GM12878 (cell line): ENCODE measurements around the gene FAM193B. TPM values are rescaled to one million over a fixed set of nuclear protein-coding genes. Genes with fewer than 3 reads are reported as not detected.

Source experiments
- CBX5 ChIP-seq: sonication (generic); IDR thresholded peaks from 2 replicates; pipeline ENCODE4 v1.6.1; 2016; ENCODE audit warnings: low read depth, moderate library complexity, mild to moderate bottlenecking, inconsistent platforms
- CTCF ChIP-seq, 3 experiments: IDR thresholded peaks in 2 of 3; conservative IDR thresholded peaks in 1 of 3; 2 replicates each; pipeline ENCODE4 v1.5.1; 2011; ENCODE audit warnings: low read depth in 3 of 3, low read length in 3 of 3, mild to moderate bottlenecking in 3 of 3, control low read depth in 2 of 3, moderate library complexity in 2 of 3, inconsistent platforms in 1 of 3, mixed read lengths in 1 of 3; ENCODE audit not compliant: control insufficient read depth in 2 of 3, insufficient read depth in 1 of 3; ENCODE audit errors: extremely low read depth in 1 of 3
- FOS ChIP-seq: IDR thresholded peaks from 3 replicates; pipeline ENCODE4 v1.6.1; 2011; ENCODE audit warnings: borderline replicate concordance; ENCODE audit not compliant: insufficient read length; ENCODE audit errors: extremely low read depth
- RAD51 ChIP-seq: fragments of 450-650 bp; IDR thresholded peaks from 2 replicates; pipeline ENCODE4 v1.6.1; 2016; ENCODE audit warnings: moderate library complexity, mild to moderate bottlenecking, inconsistent platforms
- SIN3A ChIP-seq: IDR thresholded peaks from 2 replicates; pipeline ENCODE4 v1.6.1; 2012; ENCODE audit warnings: low read depth, low read length, improper control_type of control experiment
- ZNF274 ChIP-seq: IDR thresholded peaks from one replicate; pipeline ENCODE4 v1.8.0; 2011; ENCODE audit not compliant: insufficient read length, insufficient read depth
- ZNF687 ChIP-seq: fragments of 450-650 bp; IDR thresholded peaks from 2 replicates; pipeline ENCODE4 v1.6.1; 2017; ENCODE audit warnings: mild to moderate bottlenecking, moderate library complexity
- polyA plus RNA-seq, 11 experiments: library from polyadenylated mRNA; depleted of rRNA in 4 of 11; unstranded in 6 of 11; stranded (reverse) in 5 of 11; fragments of >200 nt; fragmentation: Nextera tagmentation in 4 of 11; fragmentation: Illumina TruSeq in 1 of 11; extraction: Ambion mirVana in 4 of 11; extraction: Trizol in 1 of 11; gene quantifications; 1 replicate in 1 of 11; 2 replicates in 10 of 11; pipeline versions ENCODE4 v1.2.1 to v1.2.3, GENCODE V29; 2011 to 2016; ENCODE audit warnings: inconsistent platforms in 2 of 11, missing spikeins in 2 of 11, low read depth in 1 of 11
- total RNA-seq, 4 experiments: library from RNA; depleted of rRNA in 3 of 4; stranded (reverse); fragments of >200 nt in 3 of 4; fragmentation: Illumina TruSeq in 1 of 4; extraction: Trizol in 1 of 4; gene quantifications; 2 replicates each; pipeline versions ENCODE4 v1.2.1 to v1.2.3, GENCODE V29; 2013 to 2021

FAM193B gene
- total and polyA plus RNA-seq, 10 of the 15 experiments (the other 5 are each of a cell fraction or from before 2014, with no cell fraction given) = 3.3 to 47.0 (median 25.1) TPM

GRCh38 chr5:177471610-177472356 lies 82.6 kb downstream of the FAM193B start (continued):
- TF ChIP-seq SIN3A (no peak), RAD51 (no peak), ZNF687 (no peak), CTCF (IDR thresholded peaks at IDR 0.05 in 2 of 3, conservative IDR thresholded peaks at IDR 0.05 in 1 of 3; ENCODE audit: control insufficient read depth in 2 of 3, extremely low read depth in 1 of 3, insufficient read depth in 1 of 3, low read depth in 3 of 3, low read length in 3 of 3) (no peak), CBX5 (no peak), FOS (no peak), ZNF274 (no peak)
